ENCODE measurements around the gene CDH13.

DNA sequence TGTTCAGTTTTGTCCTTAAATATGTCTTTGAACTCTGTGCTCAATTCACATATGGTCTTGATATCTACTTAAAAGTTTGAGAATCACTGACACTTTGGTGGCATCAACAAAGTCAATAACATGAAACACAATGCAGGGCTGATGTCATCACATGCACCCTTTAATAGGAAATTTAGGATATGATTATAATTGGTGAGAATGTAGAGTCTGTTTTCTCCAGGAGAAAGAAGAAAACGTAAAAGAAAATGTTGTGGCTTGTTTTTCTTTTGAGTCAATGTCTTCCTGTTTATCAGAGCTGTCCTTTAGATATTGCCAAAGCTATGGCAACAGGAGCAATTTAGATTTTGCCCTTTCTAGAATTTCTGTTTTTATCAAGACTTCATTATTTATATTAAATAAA lies 396.9 kb downstream of the CDH13 start:
- TF ChIP-seq, protein P1, sequence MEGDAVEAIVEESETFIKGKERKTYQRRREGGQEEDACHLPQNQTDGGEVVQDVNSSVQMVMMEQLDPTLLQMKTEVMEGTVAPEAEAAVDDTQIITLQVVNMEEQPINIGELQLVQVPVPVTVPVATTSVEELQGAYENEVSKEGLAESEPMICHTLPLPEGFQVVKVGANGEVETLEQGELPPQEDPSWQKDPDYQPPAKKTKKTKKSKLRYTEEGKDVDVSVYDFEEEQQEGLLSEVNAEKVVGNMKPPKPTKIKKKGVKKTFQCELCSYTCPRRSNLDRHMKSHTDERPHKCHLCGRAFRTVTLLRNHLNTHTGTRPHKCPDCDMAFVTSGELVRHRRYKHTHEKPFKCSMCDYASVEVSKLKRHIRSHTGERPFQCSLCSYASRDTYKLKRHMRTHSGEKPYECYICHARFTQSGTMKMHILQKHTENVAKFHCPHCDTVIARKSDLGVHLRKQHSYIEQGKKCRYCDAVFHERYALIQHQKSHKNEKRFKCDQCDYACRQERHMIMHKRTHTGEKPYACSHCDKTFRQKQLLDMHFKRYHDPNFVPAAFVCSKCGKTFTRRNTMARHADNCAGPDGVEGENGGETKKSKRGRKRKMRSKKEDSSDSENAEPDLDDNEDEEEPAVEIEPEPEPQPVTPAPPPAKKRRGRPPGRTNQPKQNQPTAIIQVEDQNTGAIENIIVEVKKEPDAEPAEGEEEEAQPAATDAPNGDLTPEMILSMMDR (tag by site-specific recombination; IDR thresholded peaks at IDR 0.05) = no peak
- TF ChIP-seq, protein P2, sequence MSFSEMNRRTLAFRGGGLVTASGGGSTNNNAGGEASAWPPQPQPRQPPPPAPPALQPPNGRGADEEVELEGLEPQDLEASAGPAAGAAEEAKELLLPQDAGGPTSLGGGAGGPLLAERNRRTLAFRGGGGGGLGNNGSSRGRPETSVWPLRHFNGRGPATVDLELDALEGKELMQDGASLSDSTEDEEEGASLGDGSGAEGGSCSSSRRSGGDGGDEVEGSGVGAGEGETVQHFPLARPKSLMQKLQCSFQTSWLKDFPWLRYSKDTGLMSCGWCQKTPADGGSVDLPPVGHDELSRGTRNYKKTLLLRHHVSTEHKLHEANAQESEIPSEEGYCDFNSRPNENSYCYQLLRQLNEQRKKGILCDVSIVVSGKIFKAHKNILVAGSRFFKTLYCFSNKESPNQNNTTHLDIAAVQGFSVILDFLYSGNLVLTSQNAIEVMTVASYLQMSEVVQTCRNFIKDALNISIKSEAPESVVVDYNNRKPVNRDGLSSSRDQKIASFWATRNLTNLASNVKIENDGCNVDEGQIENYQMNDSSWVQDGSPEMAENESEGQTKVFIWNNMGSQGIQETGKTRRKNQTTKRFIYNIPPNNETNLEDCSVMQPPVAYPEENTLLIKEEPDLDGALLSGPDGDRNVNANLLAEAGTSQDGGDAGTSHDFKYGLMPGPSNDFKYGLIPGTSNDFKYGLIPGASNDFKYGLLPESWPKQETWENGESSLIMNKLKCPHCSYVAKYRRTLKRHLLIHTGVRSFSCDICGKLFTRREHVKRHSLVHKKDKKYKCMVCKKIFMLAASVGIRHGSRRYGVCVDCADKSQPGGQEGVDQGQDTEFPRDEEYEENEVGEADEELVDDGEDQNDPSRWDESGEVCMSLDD (tag by site-specific recombination; IDR thresholded peaks at IDR 0.05) = no peak
- TF ChIP-seq ZNF707 (tag by site-specific recombination; IDR thresholded peaks at IDR 0.05) (no peak), KLF10 (tag by site-specific recombination; IDR thresholded peaks at IDR 0.05) (no peak)
- TF ChIP-seq, protein P3, sequence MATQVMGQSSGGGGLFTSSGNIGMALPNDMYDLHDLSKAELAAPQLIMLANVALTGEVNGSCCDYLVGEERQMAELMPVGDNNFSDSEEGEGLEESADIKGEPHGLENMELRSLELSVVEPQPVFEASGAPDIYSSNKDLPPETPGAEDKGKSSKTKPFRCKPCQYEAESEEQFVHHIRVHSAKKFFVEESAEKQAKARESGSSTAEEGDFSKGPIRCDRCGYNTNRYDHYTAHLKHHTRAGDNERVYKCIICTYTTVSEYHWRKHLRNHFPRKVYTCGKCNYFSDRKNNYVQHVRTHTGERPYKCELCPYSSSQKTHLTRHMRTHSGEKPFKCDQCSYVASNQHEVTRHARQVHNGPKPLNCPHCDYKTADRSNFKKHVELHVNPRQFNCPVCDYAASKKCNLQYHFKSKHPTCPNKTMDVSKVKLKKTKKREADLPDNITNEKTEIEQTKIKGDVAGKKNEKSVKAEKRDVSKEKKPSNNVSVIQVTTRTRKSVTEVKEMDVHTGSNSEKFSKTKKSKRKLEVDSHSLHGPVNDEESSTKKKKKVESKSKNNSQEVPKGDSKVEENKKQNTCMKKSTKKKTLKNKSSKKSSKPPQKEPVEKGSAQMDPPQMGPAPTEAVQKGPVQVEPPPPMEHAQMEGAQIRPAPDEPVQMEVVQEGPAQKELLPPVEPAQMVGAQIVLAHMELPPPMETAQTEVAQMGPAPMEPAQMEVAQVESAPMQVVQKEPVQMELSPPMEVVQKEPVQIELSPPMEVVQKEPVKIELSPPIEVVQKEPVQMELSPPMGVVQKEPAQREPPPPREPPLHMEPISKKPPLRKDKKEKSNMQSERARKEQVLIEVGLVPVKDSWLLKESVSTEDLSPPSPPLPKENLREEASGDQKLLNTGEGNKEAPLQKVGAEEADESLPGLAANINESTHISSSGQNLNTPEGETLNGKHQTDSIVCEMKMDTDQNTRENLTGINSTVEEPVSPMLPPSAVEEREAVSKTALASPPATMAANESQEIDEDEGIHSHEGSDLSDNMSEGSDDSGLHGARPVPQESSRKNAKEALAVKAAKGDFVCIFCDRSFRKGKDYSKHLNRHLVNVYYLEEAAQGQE (tag by site-specific recombination; IDR thresholded peaks at IDR 0.05) = no peak
- TF ChIP-seq, protein P4, sequence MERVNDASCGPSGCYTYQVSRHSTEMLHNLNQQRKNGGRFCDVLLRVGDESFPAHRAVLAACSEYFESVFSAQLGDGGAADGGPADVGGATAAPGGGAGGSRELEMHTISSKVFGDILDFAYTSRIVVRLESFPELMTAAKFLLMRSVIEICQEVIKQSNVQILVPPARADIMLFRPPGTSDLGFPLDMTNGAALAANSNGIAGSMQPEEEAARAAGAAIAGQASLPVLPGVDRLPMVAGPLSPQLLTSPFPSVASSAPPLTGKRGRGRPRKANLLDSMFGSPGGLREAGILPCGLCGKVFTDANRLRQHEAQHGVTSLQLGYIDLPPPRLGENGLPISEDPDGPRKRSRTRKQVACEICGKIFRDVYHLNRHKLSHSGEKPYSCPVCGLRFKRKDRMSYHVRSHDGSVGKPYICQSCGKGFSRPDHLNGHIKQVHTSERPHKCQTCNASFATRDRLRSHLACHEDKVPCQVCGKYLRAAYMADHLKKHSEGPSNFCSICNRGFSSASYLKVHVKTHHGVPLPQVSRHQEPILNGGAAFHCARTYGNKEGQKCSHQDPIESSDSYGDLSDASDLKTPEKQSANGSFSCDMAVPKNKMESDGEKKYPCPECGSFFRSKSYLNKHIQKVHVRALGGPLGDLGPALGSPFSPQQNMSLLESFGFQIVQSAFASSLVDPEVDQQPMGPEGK (tag by site-specific recombination; IDR thresholded peaks at IDR 0.05) = no peak
- TF ChIP-seq, protein P5, sequence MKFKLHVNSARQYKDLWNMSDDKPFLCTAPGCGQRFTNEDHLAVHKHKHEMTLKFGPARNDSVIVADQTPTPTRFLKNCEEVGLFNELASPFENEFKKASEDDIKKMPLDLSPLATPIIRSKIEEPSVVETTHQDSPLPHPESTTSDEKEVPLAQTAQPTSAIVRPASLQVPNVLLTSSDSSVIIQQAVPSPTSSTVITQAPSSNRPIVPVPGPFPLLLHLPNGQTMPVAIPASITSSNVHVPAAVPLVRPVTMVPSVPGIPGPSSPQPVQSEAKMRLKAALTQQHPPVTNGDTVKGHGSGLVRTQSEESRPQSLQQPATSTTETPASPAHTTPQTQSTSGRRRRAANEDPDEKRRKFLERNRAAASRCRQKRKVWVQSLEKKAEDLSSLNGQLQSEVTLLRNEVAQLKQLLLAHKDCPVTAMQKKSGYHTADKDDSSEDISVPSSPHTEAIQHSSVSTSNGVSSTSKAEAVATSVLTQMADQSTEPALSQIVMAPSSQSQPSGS (tag by site-specific recombination; IDR thresholded peaks at IDR 0.05; ENCODE audit: low read depth) = no peak

Data from HEK293 (cell line).